HUES6 (cell line): ENCODE results near the gene OR52N2.
A peak's percentile ranks its signal among the peaks of the same experiment; 100 is the strongest.

Source experiments
- H3K27ac ChIP-seq: 2 replicates; pipeline ENCODE4 v1.7.0; 2013; ENCODE audit warnings: low read depth, mild to moderate bottlenecking, low read length, inconsistent platforms
- H3K27me3 ChIP-seq: 2 replicates; pipeline ENCODE4 v1.6.1; 2013; ENCODE audit warnings: low read length; ENCODE audit not compliant: control insufficient read depth, insufficient read depth
- H3K36me3 ChIP-seq: 2 replicates; pipeline ENCODE4 v1.6.1; 2013; ENCODE audit warnings: low read length; ENCODE audit not compliant: control insufficient read depth, insufficient read depth
- H3K4me1 ChIP-seq: 2 replicates; pipeline ENCODE4 v1.6.1; 2013; ENCODE audit warnings: low read length; ENCODE audit not compliant: control insufficient read depth, insufficient read depth
- H3K4me3 ChIP-seq: 2 replicates; pipeline ENCODE4 v1.5.1; 2013; ENCODE audit warnings: low read depth, low read length
- H3K9ac ChIP-seq: one replicate; pipeline ENCODE4 v1.6.1; 2013; ENCODE audit warnings: mild to moderate bottlenecking, low read length
- H3K9me3 ChIP-seq: 2 replicates; pipeline ENCODE4 v1.6.1; 2013; ENCODE audit warnings: low read depth, low read length; ENCODE audit not compliant: control insufficient read depth, insufficient read depth

OR52N2 gene

GRCh38 chr11:5808500-5809121 lies at the start of gene OR52N2:
OR52N2 (plus strand) TSS chr11:5808924; CDS start chr11:5820336, 11,412 bp downstream.
- H3K27ac ChIP-seq = no peak within 1 kb of the TSS

GRCh38 chr11:5767056-5767455 lies 41.7 kb upstream of the OR52N2 start:
- Histone ChIP-seq H3K27me3 (no peaks in the 10 kb centered on the region), H3K4me1 (no peaks in the 10 kb centered on the region), H3K36me3 (no peaks in the 10 kb centered on the region), H3K9me3 (no peaks in the 10 kb centered on the region), H3K27ac (no peak overlapping the region), H3K4me3 (no peak overlapping the region), H3K9ac (no peak overlapping the region)

More at GRCh38 chr11:5808500-5809121, at the start of gene OR52N2:
- H3K9me3 ChIP-seq = peaks cover 6% of the 10 kb centered on the region; the same call in 1 of the 2 replicates
- H3K4me1 ChIP-seq = no peaks in the 10 kb centered on the region
- no peaks in the 10 kb centered on the region for H3K36me3 ChIP-seq
- H3K27me3 ChIP-seq = no peaks in the 10 kb centered on the region; the same call in 1 of the 2 replicates
- peak within 1 kb of the TSS; percentile 64 for H3K4me3 ChIP-seq
- H3K9ac ChIP-seq = peak within 1 kb of the TSS; percentile 24

- Histone ChIP-seq H3K27me3 (no peaks in the 10 kb centered on the region), H3K4me1 (no peaks in the 10 kb centered on the region), H3K36me3 (no peaks in the 10 kb centered on the region), H3K9me3 (no peaks in the 10 kb centered on the region), H3K9ac (no peak within 1 kb of the TSS), H3K27ac (no peak within 1 kb of the TSS), H3K4me3 (no peak within 1 kb of the TSS)
Measured at GRCh38 chr11:5783255-5783654, 25.5 kb upstream of the OR52N2 start, which contains the start of gene OR52N5. OR52N5 (minus strand) TSS chr11:5783355; CDS start chr11:5778634, 4,721 bp downstream.

- Histone ChIP-seq H3K9me3 (no peaks in the 10 kb centered on the region), H3K4me3 (no peak within 1 kb of the TSS), H3K4me1 (no peaks in the 10 kb centered on the region), H3K27ac (no peak within 1 kb of the TSS), H3K27me3 (no peaks in the 10 kb centered on the region), H3K9ac (no peak within 1 kb of the TSS), H3K36me3 (no peaks in the 10 kb centered on the region)
Measured at GRCh38 chr11:5791165-5791564, 17.6 kb upstream of the OR52N2 start, which contains the start of gene OR52N1. OR52N1 (minus strand) TSS chr11:5791265; CDS start chr11:5788816, 2,449 bp downstream.

- Histone ChIP-seq H3K27me3 (no peaks in the 10 kb centered on the region), H3K27ac (no peak overlapping the region), H3K9me3 (no peaks in the 10 kb centered on the region), H3K36me3 (no peaks in the 10 kb centered on the region), H3K9ac (no peak overlapping the region), H3K4me1 (no peaks in the 10 kb centered on the region), H3K4me3 (no peak overlapping the region)
Measured at GRCh38 chr11:5796541-5796940, 12.2 kb upstream of the OR52N2 start.

GRCh38 chr11:5803982-5804381 lies 4.7 kb upstream of the OR52N2 start:
- no peaks in the 10 kb centered on the region for H3K27me3 ChIP-seq
- no peaks in the 10 kb centered on the region for H3K4me1 ChIP-seq
- H3K9ac ChIP-seq = no peak overlapping the region

GRCh38 chr11:5807580-5807979 lies 1.1 kb upstream of the OR52N2 start:
- Histone ChIP-seq H3K4me3 (no peak overlapping the region), H3K27me3 (no peaks in the 10 kb centered on the region; the same call in 1 of the 2 replicates), H3K9me3 (peaks cover 10% of the 10 kb centered on the region; the same call in 1 of the 2 replicates), H3K4me1 (no peaks in the 10 kb centered on the region), H3K9ac (no peak overlapping the region), H3K36me3 (no peaks in the 10 kb centered on the region), H3K27ac (no peak overlapping the region)

More at GRCh38 chr11:5803982-5804381, 4.7 kb upstream of the OR52N2 start:
- Histone ChIP-seq H3K27ac (no peak overlapping the region), H3K9me3 (peaks cover 10% of the 10 kb centered on the region; the same call in 1 of the 2 replicates), H3K36me3 (no peaks in the 10 kb centered on the region), H3K4me3 (no peak overlapping the region)

- peaks cover 2% of the 10 kb centered on the region; the same call in 1 of the 2 replicates for H3K9me3 ChIP-seq
- H3K36me3 ChIP-seq = no peaks in the 10 kb centered on the region
- H3K9ac ChIP-seq = peak overlapping the region; percentile 24
- H3K27ac ChIP-seq = no peak overlapping the region
- no peaks in the 10 kb centered on the region; the same call in 1 of the 2 replicates for H3K27me3 ChIP-seq
- H3K4me3 ChIP-seq = peak overlapping the region; percentile 64
- H3K4me1 ChIP-seq = no peaks in the 10 kb centered on the region
Measured at GRCh38 chr11:5809122-5809519, 397 bp downstream of the OR52N2 start.

- H3K27ac ChIP-seq = no peak overlapping the region
- no peaks in the 10 kb centered on the region for H3K9me3 ChIP-seq
- H3K4me3 ChIP-seq = no peak overlapping the region
- no peaks in the 10 kb centered on the region for H3K4me1 ChIP-seq
- no peak overlapping the region for H3K9ac ChIP-seq
- H3K36me3 ChIP-seq = no peaks in the 10 kb centered on the region
- no peaks in the 10 kb centered on the region; the same call in 1 of the 2 replicates for H3K27me3 ChIP-seq
Measured at GRCh38 chr11:5809905-5810795, 1.4 kb downstream of the OR52N2 start.

GRCh38 chr11:5815534-5815933 lies 6.8 kb downstream of the OR52N2 start:
- Histone ChIP-seq H3K9ac (no peak overlapping the region), H3K27ac (no peak overlapping the region), H3K27me3 (no peaks in the 10 kb centered on the region), H3K4me1 (no peaks in the 10 kb centered on the region), H3K36me3 (no peaks in the 10 kb centered on the region), H3K9me3 (no peaks in the 10 kb centered on the region), H3K4me3 (no peak overlapping the region)
